ENCODE results near the gene TMEM190.

The TMEM190 gene

DNA sequence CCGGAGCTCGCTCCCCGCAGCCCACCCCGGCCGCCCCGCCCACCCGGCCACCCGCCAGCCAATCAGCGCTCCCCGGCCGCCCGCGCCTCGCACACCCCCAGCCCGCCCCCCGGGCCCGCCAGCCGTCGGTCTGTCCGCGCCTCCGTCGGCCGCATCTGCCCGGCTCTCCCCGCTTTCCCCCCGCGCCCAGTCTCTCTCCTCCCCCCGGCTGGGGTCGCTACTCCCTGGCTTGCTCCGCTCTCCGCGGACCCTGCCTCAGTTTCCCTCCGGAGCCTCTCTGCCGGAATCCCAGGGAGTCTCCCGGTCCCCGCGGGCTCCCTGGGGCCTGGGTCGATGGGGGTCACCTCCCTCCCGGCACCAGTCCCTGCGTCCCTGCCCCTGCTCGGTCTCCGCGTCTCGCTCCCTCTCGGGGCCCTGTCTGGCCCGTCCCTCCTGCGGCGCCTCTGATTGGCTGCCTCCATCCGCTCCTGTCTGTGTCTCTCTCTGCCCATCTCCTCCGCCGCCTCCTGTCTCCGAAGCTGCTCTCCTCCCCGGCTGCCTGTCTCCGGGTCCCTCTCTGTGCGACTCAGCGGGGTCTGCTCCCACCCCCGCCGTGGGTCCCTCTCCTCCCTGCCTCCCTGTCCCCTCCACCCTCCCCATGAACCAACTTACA lies 6.8 kb upstream of the TMEM190 start:
- no peak for DNase-seq (ENCODE audit: low read depth in 2 of 2)

DNA sequence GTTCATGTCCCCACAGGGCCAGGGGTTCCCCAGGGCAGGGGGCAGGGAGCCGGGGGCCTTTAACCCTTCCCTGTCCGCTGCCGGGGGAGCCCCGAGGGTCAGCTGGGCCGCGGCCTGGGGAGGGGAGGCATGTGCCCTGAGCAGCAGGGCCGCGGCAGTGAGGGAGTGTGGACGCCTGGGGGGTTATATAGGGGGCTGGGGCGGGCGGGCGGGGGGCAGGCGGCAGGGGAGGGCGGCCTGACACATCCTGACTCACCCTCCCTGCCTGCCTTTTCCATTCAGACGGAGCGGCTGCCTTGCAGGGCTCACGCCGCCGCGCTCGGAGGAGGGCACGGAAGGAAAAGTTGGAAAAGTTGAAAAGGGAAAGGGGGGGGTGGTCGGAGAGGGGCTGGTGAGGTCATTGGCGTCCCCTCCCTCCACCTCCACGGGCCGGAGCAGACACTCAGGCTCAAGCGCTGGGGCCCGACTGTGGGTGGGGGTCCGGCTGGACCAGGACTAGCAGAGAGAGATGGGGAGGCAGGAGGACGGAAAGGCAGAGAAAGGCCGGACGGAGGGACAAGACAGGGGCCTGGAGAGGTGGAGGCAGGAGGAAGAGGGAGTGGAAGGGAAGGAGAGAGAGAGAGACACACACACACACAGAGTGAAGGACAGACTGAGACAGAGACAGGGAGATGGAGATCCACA lies 6.2 kb upstream of the TMEM190 start, which contains the start of gene IL11:
Gene IL11 (minus strand): TSS at position 159 of the 684 bp plus-strand sequence. CDS start 153 bp downstream, at position 6.
- no peak for DNase-seq (ENCODE audit: low read depth in 2 of 2)

DNA sequence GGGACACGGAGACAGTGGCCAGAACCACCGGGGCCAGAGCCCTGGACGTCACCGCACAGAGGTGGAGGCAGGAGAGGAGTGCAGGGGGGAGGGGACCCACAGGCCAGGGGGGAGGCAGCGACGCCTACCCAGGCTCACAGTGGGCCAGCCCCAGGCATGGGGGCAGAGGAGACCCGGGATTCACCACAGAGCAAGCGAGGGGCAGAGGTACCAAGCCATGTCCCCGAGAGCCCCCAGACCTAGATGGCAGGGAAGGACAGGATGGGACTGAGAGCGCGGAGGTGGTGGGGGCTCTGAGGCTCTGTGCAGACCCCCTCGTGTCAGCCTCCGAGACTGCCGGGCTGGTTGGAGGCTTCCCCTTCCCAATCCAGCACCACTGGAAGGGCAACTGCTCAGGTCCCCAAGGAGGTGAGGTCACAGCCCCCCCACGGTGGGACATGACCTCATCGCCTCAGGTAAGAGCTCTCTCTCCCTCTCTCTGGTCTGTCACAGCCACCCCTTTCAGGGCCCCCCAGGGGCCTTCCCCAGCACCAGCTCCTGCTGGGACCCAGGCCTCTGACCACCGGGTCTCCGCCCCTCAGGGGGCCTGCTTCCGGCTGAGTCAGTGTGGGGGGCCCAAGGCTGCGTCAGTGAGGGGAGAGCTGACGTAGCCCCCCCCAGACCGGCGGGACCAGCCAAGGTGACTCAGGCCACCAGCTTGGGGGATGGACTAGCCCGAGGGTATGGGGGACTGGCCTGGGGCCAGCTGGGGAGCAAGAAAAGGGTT lies 4.1 kb upstream of the TMEM190 start:
- DNase-seq (ENCODE audit: low read depth in 2 of 2) = no peak

DNA sequence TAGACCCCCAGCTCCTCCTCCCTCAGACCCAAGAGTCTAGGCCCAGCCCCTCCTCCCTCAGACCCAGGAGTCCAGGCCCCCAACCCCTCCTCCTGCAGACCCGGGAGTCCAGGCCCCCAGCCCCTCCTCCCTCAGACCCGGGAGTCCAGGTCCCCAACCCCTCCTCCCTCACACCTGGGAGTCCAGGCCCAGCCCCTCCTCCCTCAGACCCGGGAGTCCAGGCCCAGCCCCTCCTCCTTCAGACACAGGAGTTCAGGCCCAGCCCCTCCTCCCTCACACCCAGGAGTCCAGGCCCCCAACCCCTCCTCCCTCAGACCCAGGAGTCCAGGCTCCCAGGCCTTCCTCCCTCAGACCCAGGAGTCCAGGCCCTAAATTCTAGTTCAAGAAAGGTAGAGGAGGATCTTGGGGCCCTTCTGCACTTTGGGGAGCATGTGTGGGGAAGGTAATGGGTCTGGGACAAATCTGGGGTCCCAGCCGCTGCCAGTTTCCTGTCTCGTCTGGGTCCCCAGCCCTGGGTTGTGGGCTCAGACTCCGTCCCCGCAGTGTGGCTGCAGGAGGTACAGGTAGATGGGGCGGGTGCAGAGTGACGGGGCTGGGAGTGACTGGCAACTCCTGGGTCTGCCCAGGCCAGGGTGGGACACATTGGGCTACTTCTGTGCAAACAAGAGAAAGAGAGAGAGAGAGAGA lies 3.2 kb upstream of the TMEM190 start:
- DNase-seq (ENCODE audit: low read depth in 2 of 2) = no peak

DNA sequence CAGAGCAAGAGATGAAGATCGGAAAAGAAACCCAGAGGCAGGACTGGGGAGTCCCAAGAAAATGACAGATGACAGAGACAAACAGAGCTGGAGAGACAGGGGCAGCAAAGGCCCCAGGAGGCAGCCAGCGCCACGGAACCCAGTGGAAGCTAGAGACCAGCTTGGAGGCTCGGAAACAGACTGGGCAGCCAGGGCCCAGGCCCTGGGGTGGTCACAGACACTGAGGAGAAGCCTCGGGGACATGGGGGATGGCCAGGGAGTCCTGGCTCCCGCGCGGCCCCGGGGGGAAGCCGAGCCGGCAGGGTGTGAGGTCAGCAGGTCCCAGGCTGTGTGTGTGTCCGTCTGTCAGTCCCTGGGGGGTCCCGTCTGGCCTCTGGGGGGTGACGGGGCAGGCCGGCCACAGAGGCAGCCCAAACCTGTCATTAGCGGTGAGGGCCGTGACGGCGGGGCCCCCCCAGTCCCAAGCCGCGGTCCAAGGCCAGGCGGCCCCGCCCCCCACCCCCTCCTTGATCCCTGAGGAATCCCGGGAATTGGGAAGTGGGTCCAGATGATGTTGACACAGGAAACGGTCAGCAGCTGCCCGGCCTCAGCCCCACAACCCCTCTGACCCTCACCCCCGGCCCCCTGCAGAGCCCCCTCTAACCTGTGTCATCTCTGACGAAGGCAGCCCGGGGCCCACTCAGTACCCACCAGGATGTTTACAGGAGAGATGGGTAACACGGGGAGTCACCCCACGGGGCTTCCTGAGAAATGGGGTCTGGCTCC lies 2.5 kb upstream of the TMEM190 start:
- DNase-seq (ENCODE audit: low read depth in 2 of 2) = no peak

DNA sequence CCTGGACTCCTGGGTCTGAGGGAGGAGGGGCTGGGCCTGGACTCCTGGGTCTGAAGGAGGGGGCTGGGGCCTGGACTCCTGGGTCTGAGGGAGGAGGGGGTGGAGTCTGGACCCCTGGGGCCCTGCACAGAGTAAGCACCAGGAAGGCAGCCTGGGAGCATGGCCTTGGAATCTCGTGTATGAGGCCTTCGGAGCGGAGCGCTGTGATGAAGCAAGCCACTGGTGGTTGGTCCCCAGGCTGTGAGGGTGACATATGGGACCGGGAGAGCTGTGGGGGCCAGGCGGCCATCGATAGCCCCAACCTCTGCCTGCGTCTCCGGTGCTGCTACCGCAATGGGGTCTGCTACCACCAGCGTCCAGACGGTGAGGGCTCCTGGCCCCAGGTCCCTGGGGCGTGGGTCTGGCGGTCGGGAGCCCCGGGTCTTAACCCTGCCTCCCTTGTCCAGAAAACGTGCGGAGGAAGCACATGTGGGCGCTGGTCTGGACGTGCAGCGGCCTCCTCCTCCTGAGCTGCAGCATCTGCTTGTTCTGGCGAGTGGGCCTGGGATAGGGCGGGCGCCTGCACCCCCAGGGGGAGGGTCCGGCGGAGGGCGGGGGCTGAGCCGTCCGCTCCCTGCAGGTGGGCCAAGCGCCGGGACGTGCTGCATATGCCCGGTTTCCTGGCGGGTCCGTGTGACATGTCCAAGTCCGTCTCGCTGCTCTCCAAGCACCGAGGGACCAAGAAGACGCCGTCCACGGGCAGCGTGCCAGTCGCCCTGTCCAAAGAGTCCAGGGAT lies 918 bp downstream of the TMEM190 start:
- no peak for DNase-seq (ENCODE audit: low read depth in 2 of 2)

DNA sequence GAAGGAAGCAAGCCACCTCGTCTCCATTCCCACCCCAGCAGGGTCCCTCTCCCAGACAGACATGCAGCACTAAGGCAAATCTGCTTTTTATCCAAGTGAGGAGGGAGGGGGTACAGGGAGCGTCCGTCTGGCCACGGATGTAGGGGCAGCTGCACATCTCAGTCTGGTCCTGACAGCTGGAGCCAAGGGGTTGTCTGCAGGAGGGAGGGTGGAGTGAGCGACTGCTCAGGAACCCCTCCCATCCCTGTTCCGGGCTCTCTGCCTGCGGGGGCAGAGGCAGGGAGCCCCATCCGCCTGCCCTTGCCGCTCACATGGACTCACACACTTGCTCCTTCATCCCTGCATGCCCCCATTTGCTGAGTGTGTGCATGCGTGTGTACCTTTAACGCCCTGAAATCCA lies 2.5 kb downstream of the TMEM190 start:
- DNase-seq (ENCODE audit: low read depth in 2 of 2) = no peak

DNA sequence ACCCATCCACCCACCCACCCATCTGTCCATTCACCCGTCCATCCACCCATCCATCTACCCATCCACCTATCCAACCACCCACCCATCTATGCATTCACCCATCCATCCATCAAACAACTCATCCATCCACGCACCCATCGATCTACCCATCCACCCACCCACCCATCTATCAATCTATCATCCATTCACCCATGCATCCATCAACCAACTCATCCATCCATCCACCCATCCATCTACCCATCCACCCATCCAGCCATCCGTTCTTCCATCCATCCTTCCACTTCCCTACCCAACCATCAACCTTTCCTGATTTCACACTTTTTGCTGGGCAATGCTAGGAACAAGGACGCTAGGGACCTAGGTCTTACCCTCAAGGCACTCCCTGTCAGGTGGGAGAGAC lies 5.4 kb downstream of the TMEM190 start:
- no peak for DNase-seq (ENCODE audit: low read depth in 2 of 2)

DNA sequence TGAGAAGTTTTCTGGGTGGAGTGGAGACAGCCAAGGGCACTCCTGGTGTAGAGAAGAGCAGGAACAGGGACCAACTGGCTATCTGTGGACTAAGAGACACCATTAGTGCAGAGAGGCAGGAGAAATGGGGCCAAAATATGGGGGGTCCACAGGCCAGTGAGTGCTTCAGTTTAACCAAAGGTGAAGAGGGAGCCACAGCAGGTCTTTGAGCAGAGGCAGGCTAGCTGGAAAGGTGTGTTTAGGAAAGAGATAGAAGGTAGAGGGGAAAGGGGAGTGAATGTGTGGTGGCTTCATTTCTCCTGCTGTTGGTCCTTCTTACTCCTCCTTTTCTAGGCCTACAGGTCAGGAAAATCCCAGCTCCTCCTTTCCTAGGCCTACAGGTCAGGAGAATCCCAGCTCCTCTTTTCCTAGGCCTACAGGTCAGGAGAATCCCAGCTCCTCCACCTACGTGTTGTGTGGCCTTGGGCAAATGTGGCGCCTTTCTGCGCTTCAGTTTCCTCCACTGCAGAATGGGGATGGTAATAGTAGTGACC lies 6.0 kb downstream of the TMEM190 start:
- DNase-seq (ENCODE audit: low read depth in 2 of 2) = no peak

DNA sequence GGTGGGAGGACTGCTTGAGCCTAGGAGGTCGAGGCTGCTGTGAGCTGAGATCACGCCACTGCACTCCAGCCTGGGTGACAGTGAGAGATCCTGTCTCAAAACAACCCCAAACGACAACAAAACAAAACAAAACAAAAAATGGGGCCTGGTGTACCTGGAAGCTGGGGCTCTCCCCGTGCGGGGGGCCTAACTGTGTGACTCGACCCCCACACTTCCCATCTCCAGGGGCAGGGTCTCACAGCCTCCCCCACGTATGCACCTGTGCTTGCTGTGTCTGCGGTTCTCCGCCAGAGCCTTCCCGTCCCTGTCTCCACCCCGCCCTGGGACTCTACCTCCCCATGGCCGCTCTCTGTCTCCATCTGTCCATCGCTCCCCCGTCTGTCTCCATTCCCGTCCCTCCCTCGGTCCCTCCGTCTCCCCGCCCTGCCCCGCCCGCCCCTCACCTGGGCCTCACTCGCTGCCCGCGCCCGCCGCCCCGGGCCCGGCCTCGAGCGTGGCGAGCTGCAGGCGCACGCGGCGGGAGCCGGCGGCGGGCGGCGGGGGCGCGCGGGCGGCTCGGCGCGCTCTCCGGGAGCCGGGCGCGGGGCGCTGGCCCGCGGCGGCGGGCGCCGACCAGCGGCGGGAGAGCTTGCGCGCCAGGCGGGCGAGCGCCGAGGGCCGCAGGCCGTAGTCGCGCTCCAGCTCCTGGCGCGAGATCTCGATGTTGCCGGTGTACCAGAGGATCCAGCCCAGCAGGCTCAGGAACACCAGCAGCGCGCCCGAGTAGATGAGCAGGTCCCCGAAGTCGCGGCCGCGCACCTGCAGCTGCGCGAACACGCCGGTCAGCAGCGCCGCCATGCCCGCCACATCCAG lies 6.9 kb downstream of the TMEM190 start:
- DNase-seq (ENCODE audit: low read depth in 2 of 2) = peak in 1 of 2 experiments; percentile 46

DNA sequence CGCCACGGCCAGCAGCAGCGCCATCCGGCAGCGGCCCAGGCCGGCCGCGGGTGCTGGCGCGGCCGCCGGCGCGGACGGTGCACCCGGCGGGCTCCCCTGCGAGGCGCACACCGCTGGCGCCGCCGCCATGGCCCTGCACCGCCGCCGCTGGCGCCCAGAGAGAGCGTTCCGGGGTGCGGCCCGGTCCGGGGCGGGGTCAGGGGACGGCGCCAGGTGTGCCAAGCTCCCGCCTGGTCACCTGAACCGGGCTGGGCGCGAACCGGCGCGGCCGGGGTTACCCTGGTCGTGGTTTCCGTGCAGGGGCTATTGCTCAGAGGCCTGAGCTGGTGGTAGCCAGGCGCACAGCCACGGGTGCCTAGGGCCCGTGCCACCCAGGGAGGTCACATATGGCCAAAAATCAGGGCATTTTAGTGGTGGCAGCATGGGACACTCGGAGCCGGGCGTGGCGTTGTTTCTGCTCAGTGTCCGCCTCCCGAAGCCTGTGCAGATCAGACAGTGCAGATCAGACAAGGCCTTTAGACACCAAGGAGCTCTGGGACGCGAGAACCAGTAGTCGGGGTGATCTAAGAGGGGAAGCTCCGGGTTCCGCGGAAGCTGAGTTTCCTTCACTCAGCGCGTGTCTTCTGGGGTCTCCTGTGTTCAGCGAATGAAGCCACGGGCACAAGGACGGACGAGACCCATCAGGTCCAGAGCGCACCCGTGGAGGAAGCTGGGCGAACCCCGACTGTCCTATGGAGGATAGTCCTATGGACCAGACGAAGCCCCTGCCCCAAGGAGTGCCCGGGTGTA lies 7.7 kb downstream of the TMEM190 start, which contains the start of gene TMEM238:
Gene TMEM238 (minus strand): TSS at position 162 of the 789 bp plus-strand sequence. CDS start 33 bp downstream, at position 129.
- DNase-seq (ENCODE audit: low read depth in 2 of 2) = peak in 1 of 2 experiments; percentile 43

DNA sequence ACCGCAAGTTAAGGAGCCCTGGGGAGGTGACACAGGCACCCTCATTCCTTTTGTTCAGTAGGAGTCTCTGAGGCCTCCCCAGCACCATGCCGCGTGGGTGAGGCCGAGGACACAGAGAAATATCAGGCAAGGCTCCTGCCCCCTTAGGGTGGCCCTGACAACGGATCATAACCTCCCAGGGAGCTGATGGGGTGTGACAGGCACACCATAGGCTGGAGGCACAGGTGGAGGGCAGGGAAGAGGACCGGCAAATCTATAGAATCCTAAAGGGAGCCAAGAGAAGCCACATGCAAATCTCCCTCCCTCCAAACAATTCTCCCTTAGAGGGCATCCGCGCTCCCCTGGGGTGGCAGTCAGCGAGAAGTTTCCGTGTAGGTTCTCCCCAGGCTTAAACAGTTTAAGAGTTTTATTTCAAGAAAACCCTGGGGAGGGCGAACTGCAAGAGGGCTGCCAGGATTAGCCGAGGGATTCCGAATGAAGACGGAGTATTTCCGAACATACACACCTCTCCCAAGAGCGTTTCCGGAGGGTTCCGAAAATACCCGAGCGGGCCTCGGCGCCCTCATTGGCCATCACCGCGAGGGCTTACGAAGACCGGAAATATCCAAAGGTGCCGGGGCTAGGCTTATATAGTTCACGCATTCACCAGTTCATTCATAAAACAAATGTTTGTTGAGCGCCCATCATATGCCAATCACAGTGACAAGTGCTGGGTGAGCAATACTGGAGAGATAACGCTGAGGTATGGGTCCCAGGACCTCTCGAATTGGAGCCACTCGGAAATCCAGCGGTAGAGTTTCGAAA lies 8.5 kb downstream of the TMEM190 start:
- peak; percentile 87 to 96 for DNase-seq (ENCODE audit: low read depth in 2 of 2)

DNA sequence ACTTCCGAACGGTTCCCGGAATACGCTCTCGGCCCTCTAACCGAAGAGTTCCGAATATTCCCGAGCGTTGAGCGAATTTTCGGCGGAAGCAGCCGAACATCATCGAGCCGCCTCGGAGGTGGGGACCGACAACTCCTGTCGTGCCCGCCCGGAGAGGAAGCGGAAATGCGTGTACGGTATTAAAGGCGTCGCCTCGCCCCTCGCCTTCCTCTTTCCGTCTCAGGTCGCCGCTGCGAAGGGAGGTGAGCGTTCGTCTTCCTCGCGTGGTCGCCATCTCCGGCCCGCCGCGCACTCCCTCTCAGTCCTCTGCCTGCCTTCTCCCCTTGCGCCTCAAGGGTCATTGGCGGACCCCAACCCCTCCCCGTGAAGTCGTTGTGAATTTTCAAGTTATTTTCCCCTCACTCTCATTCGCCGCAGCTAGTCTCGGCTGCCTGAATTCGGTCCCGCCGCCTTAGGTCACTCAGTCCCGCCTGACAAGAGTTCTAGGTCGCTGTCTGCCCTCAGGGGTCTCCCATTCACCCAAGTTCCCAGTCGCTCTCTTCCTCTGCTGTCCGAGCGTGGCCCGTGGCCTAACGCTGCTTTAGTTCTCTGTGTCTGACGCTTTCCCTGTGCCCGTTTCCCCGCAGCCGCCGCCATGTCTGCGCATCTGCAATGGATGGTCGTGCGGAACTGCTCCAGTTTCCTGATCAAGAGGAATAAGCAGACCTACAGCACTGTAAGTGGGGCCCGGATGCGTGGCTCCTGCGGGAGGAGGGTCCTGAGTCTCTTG lies 9.3 kb downstream of the TMEM190 start, which contains the start of gene RPL28:
Gene RPL28 (plus strand): TSS at position 209 of the 769 bp plus-strand sequence. CDS start 426 bp downstream, at position 635.
- peak; percentile 97 to 98 for DNase-seq (ENCODE audit: low read depth in 2 of 2)

DNA sequence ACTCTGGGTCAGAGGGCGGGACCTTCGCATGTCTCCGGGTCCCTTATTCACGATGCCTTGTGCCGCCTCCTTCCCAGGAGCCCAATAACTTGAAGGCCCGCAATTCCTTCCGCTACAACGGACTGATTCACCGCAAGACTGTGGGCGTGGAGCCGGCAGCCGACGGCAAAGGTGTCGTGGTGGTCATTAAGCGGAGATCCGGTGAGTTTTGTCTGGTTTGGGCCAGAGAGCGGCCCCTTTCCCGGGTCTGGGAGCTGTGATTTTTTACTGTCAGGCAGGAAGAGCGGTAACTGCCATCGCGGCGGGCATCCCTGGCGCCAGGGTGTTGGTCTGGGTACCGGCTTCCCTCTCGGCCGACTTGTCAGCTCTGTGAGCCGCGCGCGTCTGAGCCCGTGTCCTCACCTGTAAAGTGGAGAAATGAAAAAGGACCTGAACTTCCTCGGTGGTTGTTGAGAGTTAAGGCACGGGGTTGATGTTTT lies 9.9 kb downstream of the TMEM190 start:
- DNase-seq (ENCODE audit: low read depth in 2 of 2) = no peak

DNA sequence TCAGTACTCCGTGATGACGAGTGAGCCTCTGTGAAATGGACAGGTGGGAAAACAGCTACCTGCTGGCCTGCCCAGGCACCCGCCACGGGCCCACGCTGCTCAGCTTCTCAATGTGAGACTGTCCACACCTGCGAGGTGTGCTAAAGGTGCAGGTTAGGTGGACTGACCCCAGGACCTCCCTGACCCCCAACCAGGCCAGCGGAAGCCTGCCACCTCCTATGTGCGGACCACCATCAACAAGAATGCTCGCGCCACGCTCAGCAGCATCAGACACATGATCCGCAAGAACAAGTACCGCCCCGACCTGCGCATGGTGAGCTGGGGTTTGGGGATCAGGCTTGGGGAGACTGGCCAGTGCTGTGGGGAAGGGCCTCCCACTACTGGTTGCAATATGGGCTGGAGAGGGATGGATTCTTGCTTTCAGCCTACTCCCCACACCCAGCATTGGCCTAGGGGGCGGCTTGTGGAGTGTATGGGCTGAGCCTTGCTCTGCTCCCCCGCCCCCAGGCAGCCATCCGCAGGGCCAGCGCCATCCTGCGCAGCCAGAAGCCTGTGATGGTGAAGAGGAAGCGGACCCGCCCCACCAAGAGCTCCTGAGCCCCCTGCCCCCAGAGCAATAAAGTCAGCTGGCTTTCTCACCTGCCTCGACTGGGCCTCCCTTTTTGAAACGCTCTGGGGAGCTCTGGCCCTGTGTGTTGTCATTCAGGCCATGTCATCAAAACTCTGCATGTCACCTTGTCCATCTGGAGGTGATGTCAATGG lies 11.3 kb downstream of the TMEM190 start:
- no peak for DNase-seq (ENCODE audit: low read depth in 2 of 2)
